Measurements from ENCODE around the gene AHNAK.

Gene AHNAK

GRCh38 chr11:62538470-62539237, 8.0 kb downstream of the AHNAK start:
- Histone ChIP-seq H3K27me3 (ENCODE audit: low read depth, low read length) (no peaks in the 10 kb centered on the region), H3K36me3 (ENCODE audit: control insufficient read depth in 1 of 2, insufficient read depth in 2 of 2, low read length in 2 of 2) (peaks cover 17 to 23% of the 10 kb centered on the region in 2 donors), H3K27ac (ENCODE audit: low read length) (peak overlapping the region; percentile 65), H3K9me3 (ENCODE audit: control insufficient read depth in 1 of 2, low read length in 2 of 2) (no peaks in the 10 kb centered on the region), H3K4me1 (ENCODE audit: control insufficient read depth in 1 of 2, insufficient read depth in 2 of 2, low read length in 2 of 2) (peaks cover 37 to 74% of the 10 kb centered on the region in 2 donors), H3K4me3 (ENCODE audit: low read depth in 1 of 2, low read length in 2 of 2) (peak overlapping the region; percentile 45 to 56)

GRCh38 chr11:62536301-62536957, 10.2 kb downstream of the AHNAK start:
- peaks cover 23 to 61% of the 10 kb centered on the region in 2 donors for H3K4me1 ChIP-seq (ENCODE audit: control insufficient read depth in 1 of 2, insufficient read depth in 2 of 2, low read length in 2 of 2)
- H3K27ac ChIP-seq (ENCODE audit: low read length): no peak overlapping the region
- peaks cover 40 to 44% of the 10 kb centered on the region in 2 donors for H3K36me3 ChIP-seq (ENCODE audit: control insufficient read depth in 1 of 2, insufficient read depth in 2 of 2, low read length in 2 of 2)
- H3K9me3 ChIP-seq (ENCODE audit: control insufficient read depth in 1 of 2, low read length in 2 of 2): no peaks in the 10 kb centered on the region
- no peaks in the 10 kb centered on the region for H3K27me3 ChIP-seq (ENCODE audit: low read depth, low read length)
- no peak overlapping the region for H3K4me3 ChIP-seq (ENCODE audit: low read depth in 1 of 2, low read length in 2 of 2)

GRCh38 chr11:62535802-62536201, 10.8 kb downstream of the AHNAK start:
- H3K36me3 ChIP-seq (ENCODE audit: control insufficient read depth in 1 of 2, insufficient read depth in 2 of 2, low read length in 2 of 2): peaks cover 46 to 50% of the 10 kb centered on the region in 2 donors
- H3K27ac ChIP-seq (ENCODE audit: low read length): no peak overlapping the region
- no peaks in the 10 kb centered on the region for H3K27me3 ChIP-seq (ENCODE audit: low read depth, low read length)
- no peaks in the 10 kb centered on the region for H3K9me3 ChIP-seq (ENCODE audit: control insufficient read depth in 1 of 2, low read length in 2 of 2)
- peaks cover 23 to 55% of the 10 kb centered on the region in 2 donors for H3K4me1 ChIP-seq (ENCODE audit: control insufficient read depth in 1 of 2, insufficient read depth in 2 of 2, low read length in 2 of 2)
- H3K4me3 ChIP-seq (ENCODE audit: low read depth in 1 of 2, low read length in 2 of 2): no peak overlapping the region

GRCh38 chr11:62534779-62535545, 11.6 kb downstream of the AHNAK start:
- peaks cover 54 to 58% of the 10 kb centered on the region in 2 donors for H3K36me3 ChIP-seq (ENCODE audit: control insufficient read depth in 1 of 2, insufficient read depth in 2 of 2, low read length in 2 of 2)
- no peak overlapping the region for H3K27ac ChIP-seq (ENCODE audit: low read length)
- peaks cover 19 to 46% of the 10 kb centered on the region in 2 donors for H3K4me1 ChIP-seq (ENCODE audit: control insufficient read depth in 1 of 2, insufficient read depth in 2 of 2, low read length in 2 of 2)
- no peak overlapping the region for H3K4me3 ChIP-seq (ENCODE audit: low read depth in 1 of 2, low read length in 2 of 2)
- no peaks in the 10 kb centered on the region for H3K27me3 ChIP-seq (ENCODE audit: low read depth, low read length)
- no peaks in the 10 kb centered on the region for H3K9me3 ChIP-seq (ENCODE audit: control insufficient read depth in 1 of 2, low read length in 2 of 2)

GRCh38 chr11:62532096-62532495, 14.5 kb downstream of the AHNAK start:
- peaks cover 0 to 17% of the 10 kb centered on the region in 2 donors for H3K4me1 ChIP-seq (ENCODE audit: control insufficient read depth in 1 of 2, insufficient read depth in 2 of 2, low read length in 2 of 2)

GRCh38 chr11:62516736-62517371, 29.8 kb downstream of the AHNAK start:
- Histone ChIP-seq H3K4me1 (ENCODE audit: control insufficient read depth in 1 of 2, insufficient read depth in 2 of 2, low read length in 2 of 2) (peaks cover 0 to 15% of the 10 kb centered on the region in 2 donors), H3K36me3 (ENCODE audit: control insufficient read depth in 1 of 2, insufficient read depth in 2 of 2, low read length in 2 of 2) (peaks cover 43 to 58% of the 10 kb centered on the region in 2 donors), H3K9me3 (ENCODE audit: control insufficient read depth in 1 of 2, low read length in 2 of 2) (no peaks in the 10 kb centered on the region), H3K4me3 (ENCODE audit: low read depth in 1 of 2, low read length in 2 of 2) (no peak overlapping the region), H3K27me3 (ENCODE audit: low read depth, low read length) (no peaks in the 10 kb centered on the region), H3K27ac (ENCODE audit: low read length) (no peak overlapping the region)

More at GRCh38 chr11:62532096-62532495, 14.5 kb downstream of the AHNAK start:
- no peak overlapping the region for H3K4me3 ChIP-seq (ENCODE audit: low read depth in 1 of 2, low read length in 2 of 2)
- no peaks in the 10 kb centered on the region for H3K27me3 ChIP-seq (ENCODE audit: low read depth, low read length)
- no peaks in the 10 kb centered on the region for H3K9me3 ChIP-seq (ENCODE audit: control insufficient read depth in 1 of 2, low read length in 2 of 2)
- H3K27ac ChIP-seq (ENCODE audit: low read length): no peak overlapping the region
- peaks cover 74 to 80% of the 10 kb centered on the region in 2 donors for H3K36me3 ChIP-seq (ENCODE audit: control insufficient read depth in 1 of 2, insufficient read depth in 2 of 2, low read length in 2 of 2)

GRCh38 chr11:62514151-62514550, 32.5 kb downstream of the AHNAK start:
- Histone ChIP-seq H3K4me1 (ENCODE audit: control insufficient read depth in 1 of 2, insufficient read depth in 2 of 2, low read length in 2 of 2) (peaks cover 0 to 11% of the 10 kb centered on the region in 2 donors), H3K9me3 (ENCODE audit: control insufficient read depth in 1 of 2, low read length in 2 of 2) (no peaks in the 10 kb centered on the region), H3K36me3 (ENCODE audit: control insufficient read depth in 1 of 2, insufficient read depth in 2 of 2, low read length in 2 of 2) (peaks cover 30 to 34% of the 10 kb centered on the region in 2 donors), H3K4me3 (ENCODE audit: low read depth in 1 of 2, low read length in 2 of 2) (no peak overlapping the region), H3K27me3 (ENCODE audit: low read depth, low read length) (no peaks in the 10 kb centered on the region), H3K27ac (ENCODE audit: low read length) (no peak overlapping the region)

GRCh38 chr11:62513626-62514025, 33.0 kb downstream of the AHNAK start:
- H3K27me3 ChIP-seq (ENCODE audit: low read depth, low read length): no peaks in the 10 kb centered on the region
- no peaks in the 10 kb centered on the region for H3K9me3 ChIP-seq (ENCODE audit: control insufficient read depth in 1 of 2, low read length in 2 of 2)
- no peak overlapping the region for H3K4me3 ChIP-seq (ENCODE audit: low read depth in 1 of 2, low read length in 2 of 2)
- H3K36me3 ChIP-seq (ENCODE audit: control insufficient read depth in 1 of 2, insufficient read depth in 2 of 2, low read length in 2 of 2): peaks cover 25 to 29% of the 10 kb centered on the region in 2 donors
- H3K27ac ChIP-seq (ENCODE audit: low read length): no peak overlapping the region
- H3K4me1 ChIP-seq (ENCODE audit: control insufficient read depth in 1 of 2, insufficient read depth in 2 of 2, low read length in 2 of 2): peaks cover 3 to 13% of the 10 kb centered on the region in 2 donors

- Histone ChIP-seq H3K27me3 (ENCODE audit: low read depth, low read length) (no peaks in the 10 kb centered on the region), H3K9me3 (ENCODE audit: control insufficient read depth in 1 of 2, low read length in 2 of 2) (no peaks in the 10 kb centered on the region), H3K4me1 (ENCODE audit: control insufficient read depth in 1 of 2, insufficient read depth in 2 of 2, low read length in 2 of 2) (peaks cover 5 to 20% of the 10 kb centered on the region in 2 donors), H3K27ac (ENCODE audit: low read length) (no peak overlapping the region), H3K36me3 (ENCODE audit: control insufficient read depth in 1 of 2, insufficient read depth in 2 of 2, low read length in 2 of 2) (peaks cover 19 to 22% of the 10 kb centered on the region in 2 donors), H3K4me3 (ENCODE audit: low read depth in 1 of 2, low read length in 2 of 2) (no peak overlapping the region)
Measured at GRCh38 chr11:62512961-62513360, 33.6 kb downstream of the AHNAK start.

- no peaks in the 10 kb centered on the region for H3K36me3 ChIP-seq (ENCODE audit: control insufficient read depth in 1 of 2, insufficient read depth in 2 of 2, low read length in 2 of 2)
- H3K27me3 ChIP-seq (ENCODE audit: low read depth, low read length): no peaks in the 10 kb centered on the region
- H3K4me3 ChIP-seq (ENCODE audit: low read depth in 1 of 2, low read length in 2 of 2): peak overlapping the region; percentile 12 to 40
- H3K9me3 ChIP-seq (ENCODE audit: control insufficient read depth in 1 of 2, low read length in 2 of 2): no peaks in the 10 kb centered on the region
- peak overlapping the region; percentile 76 for H3K27ac ChIP-seq (ENCODE audit: low read length)
- peaks cover 12 to 42% of the 10 kb centered on the region in 2 donors for H3K4me1 ChIP-seq (ENCODE audit: control insufficient read depth in 1 of 2, insufficient read depth in 2 of 2, low read length in 2 of 2)
Measured at GRCh38 chr11:62508336-62509058, 38.1 kb downstream of the AHNAK start.

Data from muscle layer of duodenum (tissue), 2 donors.